B cell (primary cell): ENCODE measurements around the gene OR2W3. TPM values are rescaled to one million over a fixed set of nuclear protein-coding genes. Genes with fewer than 3 reads are reported as not detected.

ENCODE experiments used
- ATAC-seq: fragments of 200-7000 bp; cut with Tn5 transposase; one replicate; pipeline ENCODE4 v1.10.0; 2021; ENCODE audit warnings: low read depth, mild to moderate bottlenecking, moderate number of reproducible peaks, moderate library complexity
- CTCF ChIA-PET: fragments of 350-600 bp; sonication (Branson Sonifier 250); formaldehyde crosslinking; loops from one replicate; lab custom pipeline; 2021; ENCODE audit warnings: antibody characterized with exemption, inconsistent platforms; lab: Charles Lee
- POLR2A ChIA-PET: fragments of 350-600 bp; sonication (Branson Sonifier 250); formaldehyde crosslinking; loops from one replicate; lab custom pipeline; 2021; ENCODE audit warnings: antibody characterized with exemption; lab: Charles Lee
- DNase-seq: peaks from one replicate; pipeline ENCODE4 v3.0.0; 2013
- H2AFZ ChIP-seq: 2 replicates; pipeline ENCODE4 v1.6.1; 2012; ENCODE audit warnings: mild to moderate bottlenecking, low read depth, low read length; ENCODE audit not compliant: insufficient read depth, poor library complexity, severe bottlenecking
- H3K27ac ChIP-seq, 2 donors: 1 replicate in 1 of 2; 2 replicates in 1 of 2; pipeline ENCODE4 v1.5.1; 2012 to 2013; ENCODE audit warnings: low read length in 2 of 2, mild to moderate bottlenecking in 2 of 2, moderate library complexity in 1 of 2
- H3K27me3 ChIP-seq, 4 experiments: fragments of 200-600 bp in 1 of 4; sonication (generic) in 1 of 4; replicated peaks in 1 of 4; 1 replicate in 2 of 4; 2 replicates in 2 of 4; pipeline versions ENCODE4 v1.6.1 to v1.7.0; 2013 to 2016; ENCODE audit warnings: low read length in 3 of 4, mild to moderate bottlenecking in 2 of 4, mixed read lengths in 1 of 4, moderate library complexity in 1 of 4; ENCODE audit not compliant: insufficient read depth in 4 of 4, control insufficient read depth in 3 of 4; ENCODE audit errors: control extremely low read depth in 1 of 4
- H3K36me3 ChIP-seq, 2 experiments: replicated peaks in 1 of 2; 1 replicate in 1 of 2; 2 replicates in 1 of 2; pipeline versions ENCODE4 v1.6.1 to v1.7.1; 2013; ENCODE audit warnings: low read length in 1 of 2; ENCODE audit not compliant: insufficient read depth in 2 of 2, control insufficient read depth in 1 of 2; ENCODE audit errors: control extremely low read depth in 1 of 2, extremely low read depth in 1 of 2
- H3K4me1 ChIP-seq, 2 donors: fragments of 200-600 bp in 1 of 2; sonication (generic) in 1 of 2; 1 replicate in 1 of 2; 2 replicates in 1 of 2; pipeline versions ENCODE4 v1.5.1 to v1.6.1; 2013 to 2017; ENCODE audit warnings: low read length in 2 of 2; ENCODE audit not compliant: control insufficient read depth in 2 of 2, insufficient read depth in 2 of 2
- H3K4me2 ChIP-seq: replicated peaks from 2 replicates; pipeline ENCODE3; 2012; ENCODE audit warnings: mild to moderate bottlenecking, low read depth, low read length; ENCODE audit not compliant: poor library complexity, severe bottlenecking
- H3K4me3 ChIP-seq, 5 experiments: fragments of 200-600 bp in 1 of 5; sonication (generic) in 1 of 5; 1 replicate in 3 of 5; 2 replicates in 2 of 5; pipeline versions ENCODE4 v1.5.1 to v1.7.0; 2011 to 2016; ENCODE audit warnings: low read length in 4 of 5, mild to moderate bottlenecking in 4 of 5, low read depth in 2 of 5, control low read depth in 1 of 5, moderate library complexity in 1 of 5; ENCODE audit not compliant: insufficient read depth in 1 of 5; ENCODE audit errors: control extremely low read depth in 1 of 5, extremely low read depth in 1 of 5
- H3K79me2 ChIP-seq: fragments of 200-600 bp; sonication (generic); one replicate; pipeline ENCODE4 v1.6.0; 2016; ENCODE audit warnings: low read length; ENCODE audit not compliant: control insufficient read depth, insufficient read depth
- H3K9ac ChIP-seq: fragments of 200-600 bp; sonication (generic); 2 replicates; pipeline ENCODE4 v1.6.1; 2017; ENCODE audit warnings: mild to moderate bottlenecking, low read length, moderate library complexity
- H3K9me3 ChIP-seq, 3 donors: one replicate each; pipeline versions ENCODE4 v1.6.1 to v1.7.1; 2013; ENCODE audit warnings: low read length in 2 of 3; ENCODE audit not compliant: control insufficient read depth in 2 of 3, insufficient read depth in 1 of 3; ENCODE audit errors: control extremely low read depth in 1 of 3
- H4K20me1 ChIP-seq: 2 replicates; pipeline ENCODE4 v1.6.0; 2012; ENCODE audit warnings: mild to moderate bottlenecking, low read length; ENCODE audit not compliant: insufficient read depth, control insufficient read depth, poor library complexity, severe bottlenecking
- H3K27ac Mint-ChIP-seq: one replicate; pipeline ENCODE4 v1.8.0; 2021; ENCODE audit warnings: mixed read lengths
- H3K27me3 Mint-ChIP-seq: one replicate; pipeline ENCODE4 v1.8.0; 2021; ENCODE audit warnings: mixed read lengths
- H3K4me1 Mint-ChIP-seq: one replicate; pipeline ENCODE4 v1.8.0; 2021; ENCODE audit warnings: mixed read lengths
- H3K4me3 Mint-ChIP-seq: one replicate; pipeline ENCODE4 v1.8.0; 2021; ENCODE audit warnings: mixed read lengths
- H3K9me3 Mint-ChIP-seq: one replicate; pipeline ENCODE4 v1.8.0; 2022; ENCODE audit warnings: mixed read lengths; ENCODE audit not compliant: insufficient read depth
- EZH2 ChIP-seq: IDR thresholded peaks from 2 replicates; pipeline ENCODE4 v1.6.1; 2012; ENCODE audit warnings: borderline replicate concordance, low read depth, mild to moderate bottlenecking, moderate library complexity, low read length; ENCODE audit not compliant: insufficient read depth, poor library complexity, severe bottlenecking
- WGBS: methylation state at CpG from one replicate; pipeline ENCODE4 v1.1.5; 2013; ENCODE audit warnings: missing lambda C conversion rate; ENCODE audit not compliant: insufficient coverage; 5-methylcytosine and 5-hydroxymethylcytosine counted together
- intact Hi-C: fragments of 100-400 bp; cut with micrococcal nuclease; formaldehyde crosslinking; loops from one replicate; pipeline ENCODE4 v1.10.0; 2022
- polyA plus RNA-seq: library from polyadenylated mRNA; depleted of rRNA; stranded (reverse); fragments of >200 nt; gene quantifications from 2 replicates; pipeline ENCODE4 v1.2.3, GENCODE V29; 2012
- total RNA-seq, 2 donors: library from RNA; stranded (reverse); fragments of 120-200 nt in 1 of 2; gene quantifications; 1 replicate in 1 of 2; 2 replicates in 1 of 2; pipeline versions ENCODE4 v1.2.3 to v1.2.4, GENCODE V29; 2013 to 2022
- TF ChIP-seq, protein P1 (sequence below): fragments of 200-600 bp; IDR thresholded peaks from one replicate; pipeline ENCODE4 v1.8.0; 2022; ENCODE audit warnings: antibody characterized with exemption, mild to moderate bottlenecking

OR2W3 gene
- total and polyA plus RNA-seq, 2 donors (not counting 1 experiment from before 2014, with no cell fraction given), result 2.5 TPM; not detected in 1

DNA sequence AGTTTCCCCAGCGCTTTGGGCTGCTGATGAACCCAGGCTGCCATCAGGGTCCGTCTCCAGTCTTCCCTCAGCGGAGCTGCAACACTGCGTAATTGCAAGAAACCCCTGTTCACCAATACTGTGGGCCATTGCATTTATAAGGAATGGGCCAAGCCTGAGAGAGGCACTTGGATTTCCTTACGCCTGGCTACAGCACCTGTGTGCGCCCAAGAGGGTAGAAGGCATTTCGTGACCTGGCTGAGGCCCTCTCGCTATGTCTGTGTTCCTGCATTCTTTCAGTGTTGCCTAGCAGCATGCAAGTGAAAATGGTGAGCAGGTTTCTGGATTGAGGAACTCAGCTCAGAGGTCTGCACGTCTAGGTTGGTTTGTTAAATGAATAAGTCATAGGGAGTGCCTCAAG lies 12.0 kb upstream of the OR2W3 start:
- H3K4me1 Mint-ChIP-seq, result no peaks in the 10 kb centered on the region
- 97% methylated on average over 8 of the region's 9 CpGs for WGBS
- no peak overlapping the region for H3K27ac Mint-ChIP-seq
- Histone ChIP-seq H2AFZ (no peak overlapping the region), H4K20me1 (no peaks in the 10 kb centered on the region), H3K9me3 (no peaks in the 10 kb centered on the region), H3K4me2 (no peak overlapping the region), H3K27me3 (no peaks in the 10 kb centered on the region), H3K4me3 (no peak overlapping the region), H3K36me3 (no peaks in the 10 kb centered on the region), H3K9ac (no peak overlapping the region), H3K4me1 (no peaks in the 10 kb centered on the region), H3K27ac (no peak overlapping the region), H3K79me2 (no peaks in the 10 kb centered on the region)
- no peak overlapping the region for H3K4me3 Mint-ChIP-seq
- ChIA-PET POLR2A (no interaction called here), CTCF (no interaction called here)
- ATAC-seq, result no peak
- TF ChIP-seq, protein P1, sequence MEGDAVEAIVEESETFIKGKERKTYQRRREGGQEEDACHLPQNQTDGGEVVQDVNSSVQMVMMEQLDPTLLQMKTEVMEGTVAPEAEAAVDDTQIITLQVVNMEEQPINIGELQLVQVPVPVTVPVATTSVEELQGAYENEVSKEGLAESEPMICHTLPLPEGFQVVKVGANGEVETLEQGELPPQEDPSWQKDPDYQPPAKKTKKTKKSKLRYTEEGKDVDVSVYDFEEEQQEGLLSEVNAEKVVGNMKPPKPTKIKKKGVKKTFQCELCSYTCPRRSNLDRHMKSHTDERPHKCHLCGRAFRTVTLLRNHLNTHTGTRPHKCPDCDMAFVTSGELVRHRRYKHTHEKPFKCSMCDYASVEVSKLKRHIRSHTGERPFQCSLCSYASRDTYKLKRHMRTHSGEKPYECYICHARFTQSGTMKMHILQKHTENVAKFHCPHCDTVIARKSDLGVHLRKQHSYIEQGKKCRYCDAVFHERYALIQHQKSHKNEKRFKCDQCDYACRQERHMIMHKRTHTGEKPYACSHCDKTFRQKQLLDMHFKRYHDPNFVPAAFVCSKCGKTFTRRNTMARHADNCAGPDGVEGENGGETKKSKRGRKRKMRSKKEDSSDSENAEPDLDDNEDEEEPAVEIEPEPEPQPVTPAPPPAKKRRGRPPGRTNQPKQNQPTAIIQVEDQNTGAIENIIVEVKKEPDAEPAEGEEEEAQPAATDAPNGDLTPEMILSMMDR, result no peak
- no peak for TF ChIP-seq EZH2
- no peaks in the 10 kb centered on the region for H3K27me3 Mint-ChIP-seq
- no peaks in the 10 kb centered on the region for H3K9me3 Mint-ChIP-seq
- no peak for DNase-seq
- intact Hi-C loops, result no loop called here

DNA sequence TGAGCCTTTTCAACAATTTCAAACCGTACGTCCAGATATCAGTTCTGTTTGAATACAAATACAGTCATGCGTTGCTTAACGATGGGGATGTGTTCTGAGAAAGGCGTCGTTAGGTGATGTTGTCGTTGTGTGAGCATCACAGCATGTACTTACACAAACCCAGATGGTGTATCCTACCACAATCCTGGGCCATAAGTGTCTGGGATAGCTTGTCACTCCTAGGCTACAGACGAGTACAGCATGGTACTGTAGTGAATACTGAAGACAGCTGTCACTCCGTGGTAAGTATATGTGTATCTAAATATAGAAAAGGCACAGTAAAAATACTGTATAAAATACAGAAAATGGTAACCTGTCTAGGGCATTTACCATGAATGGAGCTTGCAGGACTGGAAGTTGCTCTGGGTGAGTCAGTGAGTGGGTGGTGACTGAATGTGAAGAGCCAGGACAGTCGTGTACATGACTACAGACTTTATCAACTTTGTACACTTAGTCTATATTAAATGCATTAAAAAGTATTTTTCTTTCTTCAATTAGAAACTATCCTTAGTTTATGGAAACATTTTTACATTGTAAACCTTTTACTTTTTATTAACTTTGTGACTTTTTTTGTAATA lies 10.5 kb upstream of the OR2W3 start:
- Histone ChIP-seq H3K79me2 (no peaks in the 10 kb centered on the region), H4K20me1 (no peaks in the 10 kb centered on the region), H3K4me3 (no peak overlapping the region), H3K4me2 (no peak overlapping the region), H3K27ac (no peak overlapping the region), H3K4me1 (no peaks in the 10 kb centered on the region), H3K36me3 (no peaks in the 10 kb centered on the region), H2AFZ (no peak overlapping the region), H3K9me3 (no peaks in the 10 kb centered on the region), H3K27me3 (no peaks in the 10 kb centered on the region), H3K9ac (no peak overlapping the region)
- no peak overlapping the region for H3K27ac Mint-ChIP-seq
- H3K4me1 Mint-ChIP-seq, result no peaks in the 10 kb centered on the region
- no peaks in the 10 kb centered on the region for H3K9me3 Mint-ChIP-seq
- intact Hi-C loops, result no loop called here
- H3K27me3 Mint-ChIP-seq, result no peaks in the 10 kb centered on the region
- WGBS, result 100% methylated on average over 2 of the region's 10 CpGs
- ChIA-PET CTCF (no interaction called here), POLR2A (no interaction called here)
- DNase-seq (no peak), ATAC-seq (no peak)
- H3K4me3 Mint-ChIP-seq, result no peak overlapping the region
- TF ChIP-seq, protein P1, result no peak
- TF ChIP-seq EZH2, result no peak
